MM.1S (cell line): ENCODE measurements around the gene TOMM6.

Source experiments
- CTCF ChIP-seq: fragments of 300-600 bp; sonication (generic); IDR thresholded peaks from 2 replicates; pipeline ENCODE4 v1.5.1; 2016; ENCODE audit warnings: antibody characterized with exemption, low read length, mixed read lengths
- EZH2 ChIP-seq: fragments of 300-600 bp; sonication (generic); optimal IDR thresholded peaks from 2 replicates; pipeline ENCODE3; 2017; ENCODE audit warnings: low read depth, mild to moderate bottlenecking, antibody characterized with exemption, low read length, mixed read lengths
- EZH2phosphoT487 ChIP-seq: fragments of 300-600 bp; sonication (generic); IDR thresholded peaks from 2 replicates; pipeline ENCODE4 v1.6.1; 2018; ENCODE audit warnings: antibody characterized with exemption, low read length

GRCh38 chr6:41756354-41756753 lies 31.1 kb upstream of the TOMM6 start:
- TF ChIP-seq CTCF, result no peak
- no peak for TF ChIP-seq EZH2
- no peak for TF ChIP-seq EZH2phosphoT487
